HG02571 (cell line): ENCODE data around the gene OR10A4.
"Not testable (repeated sequence)": the region's sequence is repeated elsewhere in the genome, so short reads cannot be mapped to it uniquely, and the experiment has no call there.

Experiments
- ATAC-seq: cut with Tn5 transposase; IDR thresholded peaks from one replicate; pipeline ENCODE4 v1.9.1; 2021; ENCODE audit warnings: mild to moderate bottlenecking, moderate library complexity; ENCODE audit not compliant: unreplicated experiment

The OR10A4 gene

GRCh38 chr11:6895010-6895409, 18.6 kb downstream of the OR10A4 start:
- ATAC-seq = peak; percentile 71

- ATAC-seq = no peak
These were observed 22.5 kb downstream of the OR10A4 start for GRCh38 chr11:6898911-6899310.

- no peak for ATAC-seq
These were observed 24.0 kb downstream of the OR10A4 start for GRCh38 chr11:6900327-6900999.

- ATAC-seq = not testable (repeated sequence)
These were observed 28.4 kb downstream of the OR10A4 start for GRCh38 chr11:6904804-6905203.

- no peak for ATAC-seq
These were observed 35.0 kb downstream of the OR10A4 start for GRCh38 chr11:6911378-6911777.

- no peak for ATAC-seq
These were observed 35.5 kb downstream of the OR10A4 start for GRCh38 chr11:6911948-6912347.

GRCh38 chr11:6919698-6920097, 43.3 kb downstream of the OR10A4 start:
- no peak for ATAC-seq

GRCh38 chr11:6920702-6921101, 44.3 kb downstream of the OR10A4 start, which contains the start of gene OR2D3:
Gene OR2D3 (plus strand): TSS chr11:6921002. CDS start chr11:6921002, 0 bp downstream.
- no peak for ATAC-seq

- ATAC-seq = no peak
These were observed 48.7 kb downstream of the OR10A4 start for GRCh38 chr11:6925007-6925577.

GRCh38 chr11:6925636-6926207, 49.3 kb downstream of the OR10A4 start:
- no peak for ATAC-seq

GRCh38 chr11:6926208-6927029, 50.0 kb downstream of the OR10A4 start, which contains the start of gene ZNF215:
Gene ZNF215 (plus strand): TSS chr11:6926426. CDS start chr11:6932273, 5,847 bp downstream.
- peak; percentile 68 for ATAC-seq

- ATAC-seq = peak; percentile 55
These were observed 50.7 kb downstream of the OR10A4 start for GRCh38 chr11:6927030-6927617.
